ENCODE results near the gene SYT6. TPM values are rescaled to one million over a fixed set of nuclear protein-coding genes. Genes with fewer than 3 reads are reported as not detected.

The SYT6 gene
- total RNA-seq, 1 experiment from 2014 or later = 54.2 TPM

DNA sequence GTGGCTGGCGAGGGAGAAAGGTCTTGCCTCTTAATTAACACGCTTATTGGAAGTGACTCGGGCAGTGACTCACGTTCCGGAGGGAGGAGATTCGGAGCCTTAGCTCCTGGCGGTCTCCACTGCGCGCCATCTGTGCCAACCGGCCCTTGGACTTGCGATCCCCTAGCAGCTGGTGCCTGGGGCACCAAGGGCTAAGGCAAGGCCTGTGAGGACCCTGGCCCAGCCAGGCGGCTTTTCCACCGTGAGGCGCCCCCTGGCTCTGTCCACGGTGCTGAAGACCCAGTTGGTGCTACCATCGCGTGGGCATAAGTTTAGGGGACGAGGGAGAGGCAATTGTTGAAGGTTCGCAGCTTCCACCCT, 1.3 kb upstream of the SYT6 start (continued):
- TF ChIP-seq, protein P1, sequence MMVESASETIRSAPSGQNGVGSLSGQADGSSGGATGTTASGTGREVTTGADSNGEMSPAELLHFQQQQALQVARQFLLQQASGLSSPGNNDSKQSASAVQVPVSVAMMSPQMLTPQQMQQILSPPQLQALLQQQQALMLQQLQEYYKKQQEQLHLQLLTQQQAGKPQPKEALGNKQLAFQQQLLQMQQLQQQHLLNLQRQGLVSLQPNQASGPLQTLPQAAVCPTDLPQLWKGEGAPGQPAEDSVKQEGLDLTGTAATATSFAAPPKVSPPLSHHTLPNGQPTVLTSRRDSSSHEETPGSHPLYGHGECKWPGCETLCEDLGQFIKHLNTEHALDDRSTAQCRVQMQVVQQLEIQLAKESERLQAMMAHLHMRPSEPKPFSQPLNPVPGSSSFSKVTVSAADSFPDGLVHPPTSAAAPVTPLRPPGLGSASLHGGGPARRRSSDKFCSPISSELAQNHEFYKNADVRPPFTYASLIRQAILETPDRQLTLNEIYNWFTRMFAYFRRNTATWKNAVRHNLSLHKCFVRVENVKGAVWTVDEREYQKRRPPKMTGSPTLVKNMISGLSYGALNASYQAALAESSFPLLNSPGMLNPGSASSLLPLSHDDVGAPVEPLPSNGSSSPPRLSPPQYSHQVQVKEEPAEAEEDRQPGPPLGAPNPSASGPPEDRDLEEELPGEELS (CRISPR knock-in tag; IDR thresholded peaks at IDR 0.05) = peak; percentile 88
- no peak for TF ChIP-seq FOXJ3 (CRISPR knock-in tag; IDR thresholded peaks at IDR 0.05; ENCODE audit: borderline replicate concordance)
- 0 out of 2 replicates have a peak, but pooled peaks have one; percentile 55 for TF ChIP-seq RELA (CRISPR knock-in tag; IDR thresholded peaks at IDR 0.05; ENCODE audit: borderline replicate concordance)
- TF ChIP-seq, protein P2, sequence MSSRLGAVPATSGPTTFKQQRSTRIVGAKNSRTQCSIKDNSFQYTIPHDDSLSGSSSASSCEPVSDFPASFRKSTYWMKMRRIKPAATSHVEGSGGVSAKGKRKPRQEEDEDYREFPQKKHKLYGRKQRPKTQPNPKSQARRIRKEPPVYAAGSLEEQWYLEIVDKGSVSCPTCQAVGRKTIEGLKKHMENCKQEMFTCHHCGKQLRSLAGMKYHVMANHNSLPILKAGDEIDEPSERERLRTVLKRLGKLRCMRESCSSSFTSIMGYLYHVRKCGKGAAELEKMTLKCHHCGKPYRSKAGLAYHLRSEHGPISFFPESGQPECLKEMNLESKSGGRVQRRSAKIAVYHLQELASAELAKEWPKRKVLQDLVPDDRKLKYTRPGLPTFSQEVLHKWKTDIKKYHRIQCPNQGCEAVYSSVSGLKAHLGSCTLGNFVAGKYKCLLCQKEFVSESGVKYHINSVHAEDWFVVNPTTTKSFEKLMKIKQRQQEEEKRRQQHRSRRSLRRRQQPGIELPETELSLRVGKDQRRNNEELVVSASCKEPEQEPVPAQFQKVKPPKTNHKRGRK (CRISPR knock-in tag; IDR thresholded peaks at IDR 0.05; ENCODE audit: borderline replicate concordance) = no peak
- TF ChIP-seq CBFB (CRISPR knock-in tag; IDR thresholded peaks at IDR 0.05; ENCODE audit: low read depth) = 0 out of 2 replicates have a peak, but pooled peaks have one; percentile 51
- TF ChIP-seq TEAD1 (CRISPR knock-in tag; IDR thresholded peaks at IDR 0.05) = peak; percentile 89
- TF ChIP-seq, protein P3, sequence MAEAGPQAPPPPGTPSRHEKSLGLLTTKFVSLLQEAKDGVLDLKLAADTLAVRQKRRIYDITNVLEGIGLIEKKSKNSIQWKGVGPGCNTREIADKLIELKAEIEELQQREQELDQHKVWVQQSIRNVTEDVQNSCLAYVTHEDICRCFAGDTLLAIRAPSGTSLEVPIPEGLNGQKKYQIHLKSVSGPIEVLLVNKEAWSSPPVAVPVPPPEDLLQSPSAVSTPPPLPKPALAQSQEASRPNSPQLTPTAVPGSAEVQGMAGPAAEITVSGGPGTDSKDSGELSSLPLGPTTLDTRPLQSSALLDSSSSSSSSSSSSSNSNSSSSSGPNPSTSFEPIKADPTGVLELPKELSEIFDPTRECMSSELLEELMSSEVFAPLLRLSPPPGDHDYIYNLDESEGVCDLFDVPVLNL (CRISPR knock-in tag; IDR thresholded peaks at IDR 0.05; ENCODE audit: borderline replicate concordance, low read depth) = no peak
- peak; percentile 66; the same call in 1 of the 2 replicates for TF ChIP-seq FOXK1 (CRISPR knock-in tag; IDR thresholded peaks at IDR 0.05)
- TF ChIP-seq, protein P4, sequence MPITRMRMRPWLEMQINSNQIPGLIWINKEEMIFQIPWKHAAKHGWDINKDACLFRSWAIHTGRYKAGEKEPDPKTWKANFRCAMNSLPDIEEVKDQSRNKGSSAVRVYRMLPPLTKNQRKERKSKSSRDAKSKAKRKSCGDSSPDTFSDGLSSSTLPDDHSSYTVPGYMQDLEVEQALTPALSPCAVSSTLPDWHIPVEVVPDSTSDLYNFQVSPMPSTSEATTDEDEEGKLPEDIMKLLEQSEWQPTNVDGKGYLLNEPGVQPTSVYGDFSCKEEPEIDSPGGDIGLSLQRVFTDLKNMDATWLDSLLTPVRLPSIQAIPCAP (CRISPR knock-in tag; IDR thresholded peaks at IDR 0.05) = peak; percentile 63; the same call in 1 of the 2 replicates
- peak; percentile 30; the same call in 1 of the 2 replicates for TF ChIP-seq CREM (CRISPR knock-in tag; IDR thresholded peaks at IDR 0.05)
- no peak for TF ChIP-seq IRF2 (CRISPR knock-in tag; IDR thresholded peaks at IDR 0.05; ENCODE audit: borderline replicate concordance, low read depth)
- TF ChIP-seq, protein P5, sequence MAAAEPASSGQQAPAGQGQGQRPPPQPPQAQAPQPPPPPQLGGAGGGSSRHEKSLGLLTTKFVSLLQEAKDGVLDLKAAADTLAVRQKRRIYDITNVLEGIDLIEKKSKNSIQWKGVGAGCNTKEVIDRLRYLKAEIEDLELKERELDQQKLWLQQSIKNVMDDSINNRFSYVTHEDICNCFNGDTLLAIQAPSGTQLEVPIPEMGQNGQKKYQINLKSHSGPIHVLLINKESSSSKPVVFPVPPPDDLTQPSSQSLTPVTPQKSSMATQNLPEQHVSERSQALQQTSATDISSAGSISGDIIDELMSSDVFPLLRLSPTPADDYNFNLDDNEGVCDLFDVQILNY (CRISPR knock-in tag; IDR thresholded peaks at IDR 0.05) = 0 out of 2 replicates have a peak, but pooled peaks have one; percentile 44
- TF ChIP-seq, protein P6, sequence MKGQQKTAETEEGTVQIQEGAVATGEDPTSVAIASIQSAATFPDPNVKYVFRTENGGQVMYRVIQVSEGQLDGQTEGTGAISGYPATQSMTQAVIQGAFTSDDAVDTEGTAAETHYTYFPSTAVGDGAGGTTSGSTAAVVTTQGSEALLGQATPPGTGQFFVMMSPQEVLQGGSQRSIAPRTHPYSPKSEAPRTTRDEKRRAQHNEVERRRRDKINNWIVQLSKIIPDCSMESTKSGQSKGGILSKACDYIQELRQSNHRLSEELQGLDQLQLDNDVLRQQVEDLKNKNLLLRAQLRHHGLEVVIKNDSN (CRISPR knock-in tag; IDR thresholded peaks at IDR 0.05) = peak; percentile 70
- TF ChIP-seq SMAD4 (CRISPR knock-in tag; IDR thresholded peaks at IDR 0.05) = no peak
- TF ChIP-seq ZNF671 (CRISPR knock-in tag; IDR thresholded peaks at IDR 0.05) = no peak
- TF ChIP-seq TEAD4 (CRISPR knock-in tag; IDR thresholded peaks at IDR 0.05) = peak; percentile 84; the same call in 1 of the 2 replicates
- TF ChIP-seq OVOL2 (CRISPR knock-in tag; IDR thresholded peaks at IDR 0.05; ENCODE audit: borderline replicate concordance) = no peak
- TF ChIP-seq, protein P7, sequence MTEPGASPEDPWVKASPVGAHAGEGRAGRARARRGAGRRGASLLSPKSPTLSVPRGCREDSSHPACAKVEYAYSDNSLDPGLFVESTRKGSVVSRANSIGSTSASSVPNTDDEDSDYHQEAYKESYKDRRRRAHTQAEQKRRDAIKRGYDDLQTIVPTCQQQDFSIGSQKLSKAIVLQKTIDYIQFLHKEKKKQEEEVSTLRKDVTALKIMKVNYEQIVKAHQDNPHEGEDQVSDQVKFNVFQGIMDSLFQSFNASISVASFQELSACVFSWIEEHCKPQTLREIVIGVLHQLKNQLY (CRISPR knock-in tag; IDR thresholded peaks at IDR 0.05) = 0 out of 2 replicates have a peak, but pooled peaks have one; percentile 52
- TF ChIP-seq TP53 (CRISPR knock-in tag; IDR thresholded peaks at IDR 0.05) = peak; percentile 56; the same call in 1 of the 2 replicates
- no peak for TF ChIP-seq KAT7 (CRISPR knock-in tag; IDR thresholded peaks at IDR 0.05; ENCODE audit: borderline replicate concordance)
- no peak for TF ChIP-seq MYBL2 (CRISPR knock-in tag; IDR thresholded peaks at IDR 0.05)
- 0 out of 2 replicates have a peak, but pooled peaks have one; percentile 30 for TF ChIP-seq ATF1 (CRISPR knock-in tag; IDR thresholded peaks at IDR 0.05)
- TF ChIP-seq, protein P8, sequence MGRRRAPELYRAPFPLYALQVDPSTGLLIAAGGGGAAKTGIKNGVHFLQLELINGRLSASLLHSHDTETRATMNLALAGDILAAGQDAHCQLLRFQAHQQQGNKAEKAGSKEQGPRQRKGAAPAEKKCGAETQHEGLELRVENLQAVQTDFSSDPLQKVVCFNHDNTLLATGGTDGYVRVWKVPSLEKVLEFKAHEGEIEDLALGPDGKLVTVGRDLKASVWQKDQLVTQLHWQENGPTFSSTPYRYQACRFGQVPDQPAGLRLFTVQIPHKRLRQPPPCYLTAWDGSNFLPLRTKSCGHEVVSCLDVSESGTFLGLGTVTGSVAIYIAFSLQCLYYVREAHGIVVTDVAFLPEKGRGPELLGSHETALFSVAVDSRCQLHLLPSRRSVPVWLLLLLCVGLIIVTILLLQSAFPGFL (CRISPR knock-in tag; IDR thresholded peaks at IDR 0.05; ENCODE audit: borderline replicate concordance) = no peak
- TF ChIP-seq NFATC4 (CRISPR knock-in tag; IDR thresholded peaks at IDR 0.05) = no peak
- 0 out of 2 replicates have a peak, but pooled peaks have one; percentile 60 for TF ChIP-seq NR1H2 (CRISPR knock-in tag; IDR thresholded peaks at IDR 0.05)
- TF ChIP-seq NFE2L1 (CRISPR knock-in tag; IDR thresholded peaks at IDR 0.05) = peak; percentile 74; the same call in 1 of the 2 replicates
- TF ChIP-seq, protein P9, sequence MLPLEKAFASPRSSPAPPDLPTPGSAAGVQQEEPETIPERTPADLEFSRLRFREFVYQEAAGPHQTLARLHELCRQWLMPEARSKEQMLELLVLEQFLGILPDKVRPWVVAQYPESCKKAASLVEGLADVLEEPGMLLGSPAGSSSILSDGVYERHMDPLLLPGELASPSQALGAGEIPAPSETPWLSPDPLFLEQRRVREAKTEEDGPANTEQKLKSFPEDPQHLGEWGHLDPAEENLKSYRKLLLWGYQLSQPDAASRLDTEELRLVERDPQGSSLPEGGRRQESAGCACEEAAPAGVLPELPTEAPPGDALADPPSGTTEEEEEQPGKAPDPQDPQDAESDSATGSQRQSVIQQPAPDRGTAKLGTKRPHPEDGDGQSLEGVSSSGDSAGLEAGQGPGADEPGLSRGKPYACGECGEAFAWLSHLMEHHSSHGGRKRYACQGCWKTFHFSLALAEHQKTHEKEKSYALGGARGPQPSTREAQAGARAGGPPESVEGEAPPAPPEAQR (CRISPR knock-in tag; IDR thresholded peaks at IDR 0.05) = no peak
